ENCODE results near the gene AQP11.
"Not testable (repeated sequence)": the region's sequence is repeated elsewhere in the genome, so short reads cannot be mapped to it uniquely, and the experiment has no call there.

The AQP11 gene

GRCh38 chr11:77589521-77590193, at the start of gene AQP11:
TSS of gene AQP11 (plus strand) at chr11:77589953. CDS start at chr11:77589993, 40 bp downstream.
- H3K4me3 ChIP-seq (ENCODE audit: low read depth, low read length), result peak within 1 kb of the TSS; percentile 55
- peak; percentile 36 for DNase-seq (ENCODE audit: low read depth)
- TF ChIP-seq CTCF (IDR thresholded peaks at IDR 0.05; ENCODE audit: low read depth, low read length, missing control alignments), result no peak

- no peak overlapping the region for H3K4me3 ChIP-seq (ENCODE audit: low read depth, low read length)
- no peak for DNase-seq (ENCODE audit: low read depth)
- no peak for TF ChIP-seq CTCF (IDR thresholded peaks at IDR 0.05; ENCODE audit: low read depth, low read length, missing control alignments)
These were observed 47.5 kb upstream of the AQP11 start for GRCh38 chr11:77542296-77542695.

- no peak overlapping the region for H3K4me3 ChIP-seq (ENCODE audit: low read depth, low read length)
- no peak for TF ChIP-seq CTCF (IDR thresholded peaks at IDR 0.05; ENCODE audit: low read depth, low read length, missing control alignments)
- DNase-seq (ENCODE audit: low read depth), result no peak
These were observed 42.5 kb upstream of the AQP11 start for GRCh38 chr11:77547047-77547836.

- no peak overlapping the region for H3K4me3 ChIP-seq (ENCODE audit: low read depth, low read length)
- DNase-seq (ENCODE audit: low read depth), result peak; percentile 42
- peak; percentile 64 for TF ChIP-seq CTCF (IDR thresholded peaks at IDR 0.05; ENCODE audit: low read depth, low read length, missing control alignments)
These were observed 41.7 kb upstream of the AQP11 start for GRCh38 chr11:77547863-77548551.

GRCh38 chr11:77548552-77549445, 41.0 kb upstream of the AQP11 start:
- no peak for TF ChIP-seq CTCF (IDR thresholded peaks at IDR 0.05; ENCODE audit: low read depth, low read length, missing control alignments)
- no peak overlapping the region for H3K4me3 ChIP-seq (ENCODE audit: low read depth, low read length)
- DNase-seq (ENCODE audit: low read depth), result no peak

- not testable (repeated sequence) for DNase-seq (ENCODE audit: low read depth); H3K4me3 ChIP-seq (ENCODE audit: low read depth, low read length)
These were observed 38.3 kb upstream of the AQP11 start for GRCh38 chr11:77551426-77551825.

Measured in GM12864 (cell line).